ENCODE results near the gene PLEKHA3.

Gene PLEKHA3

DNA sequence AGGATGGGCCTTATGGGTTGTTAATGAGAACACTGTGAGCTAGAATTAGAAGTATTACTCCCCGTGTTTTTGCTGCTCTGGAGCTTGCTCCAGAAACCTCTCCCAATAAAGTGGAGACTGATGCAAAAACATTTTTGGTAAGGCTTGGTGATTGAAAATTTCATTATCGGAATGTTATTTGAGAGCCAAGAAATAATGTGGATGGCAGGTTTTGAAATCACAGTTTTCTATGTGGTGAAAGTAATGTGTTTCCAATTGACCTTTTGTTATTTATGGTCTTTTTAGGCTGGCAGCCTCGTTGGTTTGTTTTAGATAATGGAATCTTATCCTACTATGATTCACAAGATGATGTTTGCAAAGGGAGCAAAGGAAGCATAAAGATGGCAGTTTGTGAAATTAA lies 5.1 kb downstream of the PLEKHA3 start:
- no peak for DNase-seq (ENCODE audit: low spot score)
- in situ Hi-C loops (cut with MboI; ENCODE audit: low sequenced_read_pairs, unreplicated experiment): no loop called here
- TF ChIP-seq, protein P1, sequence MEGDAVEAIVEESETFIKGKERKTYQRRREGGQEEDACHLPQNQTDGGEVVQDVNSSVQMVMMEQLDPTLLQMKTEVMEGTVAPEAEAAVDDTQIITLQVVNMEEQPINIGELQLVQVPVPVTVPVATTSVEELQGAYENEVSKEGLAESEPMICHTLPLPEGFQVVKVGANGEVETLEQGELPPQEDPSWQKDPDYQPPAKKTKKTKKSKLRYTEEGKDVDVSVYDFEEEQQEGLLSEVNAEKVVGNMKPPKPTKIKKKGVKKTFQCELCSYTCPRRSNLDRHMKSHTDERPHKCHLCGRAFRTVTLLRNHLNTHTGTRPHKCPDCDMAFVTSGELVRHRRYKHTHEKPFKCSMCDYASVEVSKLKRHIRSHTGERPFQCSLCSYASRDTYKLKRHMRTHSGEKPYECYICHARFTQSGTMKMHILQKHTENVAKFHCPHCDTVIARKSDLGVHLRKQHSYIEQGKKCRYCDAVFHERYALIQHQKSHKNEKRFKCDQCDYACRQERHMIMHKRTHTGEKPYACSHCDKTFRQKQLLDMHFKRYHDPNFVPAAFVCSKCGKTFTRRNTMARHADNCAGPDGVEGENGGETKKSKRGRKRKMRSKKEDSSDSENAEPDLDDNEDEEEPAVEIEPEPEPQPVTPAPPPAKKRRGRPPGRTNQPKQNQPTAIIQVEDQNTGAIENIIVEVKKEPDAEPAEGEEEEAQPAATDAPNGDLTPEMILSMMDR (IDR thresholded peaks at IDR 0.05; ENCODE audit: borderline replicate concordance, control extremely low read depth, extremely low read depth, insufficient read depth, missing control alignments): no peak

DNA sequence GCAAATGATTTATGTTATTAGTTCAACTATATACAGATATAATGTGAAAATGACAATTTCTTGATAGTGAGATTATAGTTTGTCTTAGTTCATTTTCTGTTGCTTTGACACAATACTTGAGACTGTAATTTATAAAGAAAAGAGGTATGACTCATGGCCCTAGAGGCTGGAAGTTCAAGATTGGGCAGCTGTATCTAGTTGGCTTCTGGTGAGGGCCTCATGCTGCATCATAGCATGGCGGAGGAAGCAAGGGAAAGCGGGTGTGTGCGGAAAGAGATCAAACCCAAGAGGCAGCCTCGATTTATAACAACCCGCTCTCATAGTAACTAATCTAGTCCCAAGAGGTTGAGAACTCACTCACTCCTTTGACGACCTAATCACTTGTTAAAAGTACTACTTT lies 11.4 kb downstream of the PLEKHA3 start:
- TF ChIP-seq, protein P1 (IDR thresholded peaks at IDR 0.05; ENCODE audit: borderline replicate concordance, control extremely low read depth, extremely low read depth, insufficient read depth, missing control alignments): no peak
- in situ Hi-C loops (cut with MboI; ENCODE audit: low sequenced_read_pairs, unreplicated experiment): no loop called here
- no peak for DNase-seq (ENCODE audit: low spot score)

DNA sequence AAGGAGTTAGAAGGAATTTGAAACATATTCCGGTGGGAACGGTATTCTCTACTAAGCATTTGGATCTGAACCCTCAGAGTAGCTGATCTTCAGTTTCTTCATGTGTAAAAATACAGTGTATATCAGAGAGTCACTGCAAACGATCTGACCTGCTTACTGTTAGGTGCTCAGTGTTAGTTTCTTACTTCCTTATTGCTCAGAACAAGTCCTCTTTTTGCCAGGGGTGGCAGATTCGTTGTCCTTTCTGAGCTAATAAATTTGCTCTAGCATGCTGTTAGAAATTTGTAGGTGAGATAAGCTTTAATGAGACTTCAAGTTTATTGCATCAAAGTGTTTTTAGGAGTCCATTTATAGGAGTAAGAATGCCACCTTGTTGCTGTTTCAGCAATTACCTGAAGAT lies 15.8 kb downstream of the PLEKHA3 start:
- TF ChIP-seq, protein P1 (IDR thresholded peaks at IDR 0.05; ENCODE audit: borderline replicate concordance, control extremely low read depth, extremely low read depth, insufficient read depth, missing control alignments): no peak
- no peak for DNase-seq (ENCODE audit: low spot score)
- in situ Hi-C loops (cut with MboI; ENCODE audit: low sequenced_read_pairs, unreplicated experiment): no loop called here

DNA sequence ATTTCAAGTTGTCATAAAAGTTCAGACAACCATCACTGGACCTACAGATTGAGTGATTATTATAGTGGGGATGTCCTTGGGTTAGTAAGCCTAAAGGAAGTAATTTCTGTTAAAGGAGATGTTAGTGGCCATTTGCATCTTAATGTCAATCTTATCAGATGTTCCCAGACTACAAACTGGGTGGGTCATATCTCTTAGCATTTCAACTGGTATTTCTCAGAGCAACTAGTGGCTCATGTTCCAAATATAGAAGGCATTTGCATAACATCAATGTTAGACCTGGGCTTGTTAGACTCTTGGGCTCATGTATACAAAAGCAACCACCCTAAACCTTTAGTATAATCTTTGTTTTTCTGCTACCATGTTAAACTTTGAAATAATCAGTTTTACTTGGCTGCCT lies 17.9 kb downstream of the PLEKHA3 start:
- in situ Hi-C loops (cut with MboI; ENCODE audit: low sequenced_read_pairs, unreplicated experiment): no loop called here
- TF ChIP-seq, protein P1 (IDR thresholded peaks at IDR 0.05; ENCODE audit: borderline replicate concordance, control extremely low read depth, extremely low read depth, insufficient read depth, missing control alignments): no peak
- no peak for DNase-seq (ENCODE audit: low spot score)

DNA sequence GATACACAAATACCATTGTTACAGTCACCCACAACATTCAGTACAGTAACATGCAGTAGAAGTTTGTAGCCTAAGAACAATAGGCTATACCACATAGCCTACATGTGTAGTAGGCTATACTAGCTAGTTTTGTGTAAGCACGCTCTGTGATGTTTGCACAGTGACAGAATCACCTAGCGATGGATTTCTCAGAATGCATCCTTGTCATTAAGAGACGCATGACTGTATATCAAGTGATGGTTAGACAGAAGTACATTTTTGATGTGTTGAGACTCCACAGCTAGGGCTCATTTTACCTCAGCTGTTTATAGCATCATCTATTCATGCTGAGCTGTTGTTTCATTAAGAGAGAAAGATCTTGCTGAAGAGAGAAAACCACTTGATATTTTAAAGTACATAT lies 19.4 kb downstream of the PLEKHA3 start:
- no peak for DNase-seq (ENCODE audit: low spot score)
- in situ Hi-C loops (cut with MboI; ENCODE audit: low sequenced_read_pairs, unreplicated experiment): no loop called here
- TF ChIP-seq, protein P1 (IDR thresholded peaks at IDR 0.05; ENCODE audit: borderline replicate concordance, control extremely low read depth, extremely low read depth, insufficient read depth, missing control alignments): no peak

DNA sequence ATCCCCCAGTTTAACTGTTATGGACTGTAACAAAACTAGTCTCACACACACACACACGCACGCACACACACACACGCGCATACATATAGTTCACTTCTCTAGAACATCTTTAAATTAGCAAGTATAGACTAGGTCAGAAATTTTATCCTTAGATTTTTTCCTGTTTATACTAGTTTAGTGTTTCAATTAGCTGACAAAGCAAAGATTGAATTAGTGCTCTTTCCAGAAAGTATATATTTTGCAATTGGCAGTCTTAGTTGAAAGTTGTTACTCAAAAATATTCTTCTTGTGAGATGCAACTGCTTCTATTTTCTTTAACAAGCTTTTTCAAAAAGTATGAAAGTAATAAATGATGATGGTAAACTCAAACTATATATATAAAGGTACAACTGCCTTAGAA lies 22.5 kb downstream of the PLEKHA3 start:
- no peak for DNase-seq (ENCODE audit: low spot score)
- TF ChIP-seq, protein P1 (IDR thresholded peaks at IDR 0.05; ENCODE audit: borderline replicate concordance, control extremely low read depth, extremely low read depth, insufficient read depth, missing control alignments): no peak
- in situ Hi-C loops (cut with MboI; ENCODE audit: low sequenced_read_pairs, unreplicated experiment): no loop called here

DNA sequence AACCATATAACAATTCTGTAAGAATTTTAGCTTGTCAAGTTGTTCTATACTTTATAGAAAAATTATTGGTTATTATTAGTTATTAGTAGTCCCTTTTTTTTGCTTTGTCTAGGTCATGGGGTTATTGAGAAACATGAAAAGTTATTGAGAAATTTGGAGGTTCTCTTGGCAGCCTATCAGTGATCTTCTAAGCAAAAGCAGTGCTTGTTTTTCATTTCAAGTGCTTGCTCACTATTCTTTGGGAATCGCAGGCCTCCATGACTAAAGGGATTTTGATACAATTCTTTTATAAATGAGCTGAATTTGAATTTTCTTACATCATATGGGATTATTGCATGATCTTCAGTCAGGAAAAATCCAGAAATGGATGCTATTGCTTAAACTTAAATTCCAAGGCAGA lies 25.8 kb downstream of the PLEKHA3 start:
- in situ Hi-C loops (cut with MboI; ENCODE audit: low sequenced_read_pairs, unreplicated experiment): no loop called here
- no peak for DNase-seq (ENCODE audit: low spot score)
- TF ChIP-seq, protein P1 (IDR thresholded peaks at IDR 0.05; ENCODE audit: borderline replicate concordance, control extremely low read depth, extremely low read depth, insufficient read depth, missing control alignments): no peak

Measured in GM13976 (cell line).